Caco-2 (cell line): Measurements from ENCODE around the gene NFKB1. TPM values are rescaled to one million over a fixed set of nuclear protein-coding genes. Genes with fewer than 3 reads are reported as not detected.
"Not testable (repeated sequence)": the region's sequence is repeated elsewhere in the genome, so short reads cannot be mapped to it uniquely, and the experiment has no call there.

Experiments
- BruUV-seq: library from RNA; stranded (reverse); fragments of 400-500 nt; replicated peaks from 2 replicates; lab custom pipeline; 2021; lab: Mats Ljungman, UMichigan
- CTCF ChIA-PET: fragments of 300-600 bp; sonication (Branson Sonifier 250); formaldehyde crosslinking; loops from one replicate; lab custom pipeline; 2022; ENCODE audit warnings: antibody characterized with exemption; lab: Charles Lee
- POLR2A ChIA-PET: fragments of 300-600 bp; sonication (Branson Sonifier 250); formaldehyde crosslinking; loops from one replicate; lab custom pipeline; 2022; ENCODE audit warnings: antibody characterized with exemption; lab: Charles Lee
- DNase-seq, 2 experiments: peaks; one replicate each; pipeline versions ENCODE4 v3.0.0 to v3.0.0-alpha.2; 2020 to 2022
- H3K27me3 ChIP-seq: replicated peaks from 2 replicates; pipeline ENCODE4 v1.6.0; 2011; ENCODE audit warnings: low read length; ENCODE audit not compliant: control insufficient read depth, insufficient read depth
- H3K36me3 ChIP-seq: 2 replicates; pipeline ENCODE4 v1.5.1; 2011; ENCODE audit warnings: low read length; ENCODE audit not compliant: control insufficient read depth, insufficient read depth
- H3K4me1 ChIP-seq: fragments of 250-450 bp; sonication (Bioruptor Pico); 2 replicates; pipeline ENCODE4 v1.5.1; 2020; ENCODE audit warnings: mild to moderate bottlenecking
- H3K4me3 ChIP-seq: 2 replicates; pipeline ENCODE4 v1.5.1; 2011; ENCODE audit warnings: low read depth, mild to moderate bottlenecking, control low read depth, low read length
- H3K9me3 ChIP-seq: fragments of 250-450 bp; sonication (Bioruptor Pico); 2 replicates; pipeline ENCODE4 v1.5.1; 2020; ENCODE audit warnings: mild to moderate bottlenecking, moderate library complexity
- H3K27ac Mint-ChIP-seq: one replicate; pipeline ENCODE4 v1.8.0; 2022; ENCODE audit warnings: mixed read lengths; ENCODE audit not compliant: unreplicated experiment
- H3K27me3 Mint-ChIP-seq: one replicate; pipeline ENCODE4 v1.8.0; 2022; ENCODE audit warnings: mixed read lengths; ENCODE audit not compliant: insufficient read depth, unreplicated experiment
- H3K36me3 Mint-ChIP-seq: one replicate; pipeline ENCODE4 v1.8.0; 2022; ENCODE audit warnings: mild to moderate bottlenecking, mixed read lengths; ENCODE audit not compliant: insufficient read depth, unreplicated experiment
- H3K4me1 Mint-ChIP-seq: one replicate; pipeline ENCODE4 v1.8.0; 2022; ENCODE audit warnings: low read depth, mixed read lengths; ENCODE audit not compliant: unreplicated experiment
- H3K4me3 Mint-ChIP-seq: one replicate; pipeline ENCODE4 v1.8.0; 2022; ENCODE audit warnings: mild to moderate bottlenecking, moderate library complexity, mixed read lengths; ENCODE audit not compliant: unreplicated experiment
- H3K9me3 Mint-ChIP-seq: one replicate; pipeline ENCODE4 v1.8.0; 2022; ENCODE audit warnings: mixed read lengths; ENCODE audit not compliant: unreplicated experiment
- intact Hi-C: fragments of 100-400 bp; cut with micrococcal nuclease; formaldehyde crosslinking; loops from one replicate; pipeline ENCODE4 v1.10.0; 2022; ENCODE audit not compliant: unreplicated experiment
- total RNA-seq: library from RNA; stranded (reverse); gene quantifications from 2 replicates; pipeline ENCODE4 v1.2.3, GENCODE V29; 2022
- TF ChIP-seq, protein P1 (sequence below), 2 experiments: fragments of 200-600 bp in 1 of 2; IDR thresholded peaks; 1 replicate in 1 of 2; 2 replicates in 1 of 2; pipeline versions ENCODE4 v1.5.1 to v1.8.0; 2011 to 2022; ENCODE audit warnings: antibody characterized with exemption in 1 of 2, control low read depth in 1 of 2, inconsistent platforms in 1 of 2, low read depth in 1 of 2, low read length in 1 of 2, mild to moderate bottlenecking in 1 of 2, moderate library complexity in 1 of 2; ENCODE audit not compliant: insufficient read depth in 1 of 2, severe bottlenecking in 1 of 2, unreplicated experiment in 1 of 2

The NFKB1 gene
- total RNA-seq, 1 experiment from 2014 or later = 33.0 TPM

GRCh38 chr4:102477657-102478056, 23.5 kb upstream of the NFKB1 start:
- Mint-ChIP-seq H3K4me3 (no peak overlapping the region), H3K4me1 (peaks cover 14% of the 10 kb centered on the region), H3K27me3 (no peaks in the 10 kb centered on the region), H3K9me3 (peaks cover 36% of the 10 kb centered on the region), H3K36me3 (no peaks in the 10 kb centered on the region), H3K27ac (no peak overlapping the region)
- CTCF ChIA-PET = interaction anchor here (0.6 kb wide), 1 partner anchor 1519 kb away, joined by 3 read pairs; no protein-coding TSS in a partner anchor
- no peaks in the 10 kb centered on the region for H3K27me3 ChIP-seq
- DNase-seq = no peak
- intact Hi-C loops = no loop called here
- no TSS peak for BruUV-seq
- TF ChIP-seq, protein P1, sequence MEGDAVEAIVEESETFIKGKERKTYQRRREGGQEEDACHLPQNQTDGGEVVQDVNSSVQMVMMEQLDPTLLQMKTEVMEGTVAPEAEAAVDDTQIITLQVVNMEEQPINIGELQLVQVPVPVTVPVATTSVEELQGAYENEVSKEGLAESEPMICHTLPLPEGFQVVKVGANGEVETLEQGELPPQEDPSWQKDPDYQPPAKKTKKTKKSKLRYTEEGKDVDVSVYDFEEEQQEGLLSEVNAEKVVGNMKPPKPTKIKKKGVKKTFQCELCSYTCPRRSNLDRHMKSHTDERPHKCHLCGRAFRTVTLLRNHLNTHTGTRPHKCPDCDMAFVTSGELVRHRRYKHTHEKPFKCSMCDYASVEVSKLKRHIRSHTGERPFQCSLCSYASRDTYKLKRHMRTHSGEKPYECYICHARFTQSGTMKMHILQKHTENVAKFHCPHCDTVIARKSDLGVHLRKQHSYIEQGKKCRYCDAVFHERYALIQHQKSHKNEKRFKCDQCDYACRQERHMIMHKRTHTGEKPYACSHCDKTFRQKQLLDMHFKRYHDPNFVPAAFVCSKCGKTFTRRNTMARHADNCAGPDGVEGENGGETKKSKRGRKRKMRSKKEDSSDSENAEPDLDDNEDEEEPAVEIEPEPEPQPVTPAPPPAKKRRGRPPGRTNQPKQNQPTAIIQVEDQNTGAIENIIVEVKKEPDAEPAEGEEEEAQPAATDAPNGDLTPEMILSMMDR (IDR thresholded peaks at IDR 0.05; ENCODE audit: insufficient read depth in 1 of 2, low read depth in 1 of 2, low read length in 1 of 2, severe bottlenecking in 1 of 2, unreplicated experiment in 1 of 2) = no peak
- POLR2A ChIA-PET = interaction anchor here (0.6 kb wide), 1 partner anchor 1596 kb away, joined by 3 read pairs; no protein-coding TSS in a partner anchor
- H3K36me3 ChIP-seq = no peaks in the 10 kb centered on the region
- H3K9me3 ChIP-seq = peaks cover 8% of the 10 kb centered on the region; the same call in 1 of the 2 replicates
- H3K4me3 ChIP-seq = no peak overlapping the region
- 0 out of 2 replicates have a peak, but pooled peaks cover 7% of the 10 kb centered on the region for H3K4me1 ChIP-seq

GRCh38 chr4:102478186-102478585, 23.0 kb upstream of the NFKB1 start:
- DNase-seq = no peak
- intact Hi-C loops = no loop called here
- TF ChIP-seq, protein P1 (IDR thresholded peaks at IDR 0.05; ENCODE audit: insufficient read depth in 1 of 2, low read depth in 1 of 2, low read length in 1 of 2, severe bottlenecking in 1 of 2, unreplicated experiment in 1 of 2) = no peak
- no peaks in the 10 kb centered on the region for H3K36me3 Mint-ChIP-seq
- H3K4me1 ChIP-seq = 0 out of 2 replicates have a peak, but pooled peaks cover 7% of the 10 kb centered on the region
- no peaks in the 10 kb centered on the region for H3K27me3 ChIP-seq
- H3K4me1 Mint-ChIP-seq = peaks cover 14% of the 10 kb centered on the region
- BruUV-seq = no TSS peak
- H3K36me3 ChIP-seq = no peaks in the 10 kb centered on the region
- H3K9me3 ChIP-seq = peaks cover 8% of the 10 kb centered on the region; the same call in 1 of the 2 replicates
- H3K4me3 ChIP-seq = no peak overlapping the region
- H3K9me3 Mint-ChIP-seq = peaks cover 36% of the 10 kb centered on the region
- no peaks in the 10 kb centered on the region for H3K27me3 Mint-ChIP-seq
- ChIA-PET CTCF (no interaction called here), POLR2A (no interaction called here)
- no peak overlapping the region for H3K27ac Mint-ChIP-seq
- H3K4me3 Mint-ChIP-seq = no peak overlapping the region

GRCh38 chr4:102479832-102480231, 21.3 kb upstream of the NFKB1 start:
- CTCF ChIA-PET, H3K27me3 Mint-ChIP-seq, H3K27me3 ChIP-seq, H3K27ac Mint-ChIP-seq, H3K36me3 ChIP-seq, H3K4me1 Mint-ChIP-seq, H3K4me1 ChIP-seq, intact Hi-C loops, H3K4me3 ChIP-seq, DNase-seq, POLR2A ChIA-PET, H3K36me3 Mint-ChIP-seq, H3K4me3 Mint-ChIP-seq, H3K9me3 ChIP-seq, BruUV-seq: not testable (repeated sequence)
- peaks cover 36% of the 10 kb centered on the region for H3K9me3 Mint-ChIP-seq
